HK-2 (cell line): ENCODE results near the gene ATOH7.
"Not testable (repeated sequence)": the region's sequence is repeated elsewhere in the genome, so short reads cannot be mapped to it uniquely, and the experiment has no call there.

Experiments used
- DNase-seq: peaks from one replicate; pipeline ENCODE4 v3.0.0-alpha.2; 2018; ENCODE audit not compliant: unreplicated experiment

Gene ATOH7

DNA sequence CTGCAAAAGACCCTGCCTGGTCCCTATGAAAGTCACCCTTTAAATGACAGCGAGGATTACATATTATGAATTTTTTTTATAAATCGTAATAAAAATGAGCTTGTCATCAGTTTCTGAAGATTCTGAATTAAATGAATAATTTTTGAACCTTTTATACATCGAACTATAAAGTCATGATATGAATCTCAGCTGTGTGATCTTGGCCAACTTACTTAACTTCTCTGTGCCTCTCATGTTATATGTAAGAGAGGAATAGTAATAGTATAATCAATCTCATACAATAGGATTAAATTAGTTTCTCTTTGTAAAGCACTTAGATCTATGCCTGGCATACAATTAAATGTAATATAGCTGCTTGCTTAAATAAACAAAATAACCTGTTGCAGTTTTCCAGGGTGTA is 5.3 kb upstream of the ATOH7 start:
- no peak for DNase-seq

DNA sequence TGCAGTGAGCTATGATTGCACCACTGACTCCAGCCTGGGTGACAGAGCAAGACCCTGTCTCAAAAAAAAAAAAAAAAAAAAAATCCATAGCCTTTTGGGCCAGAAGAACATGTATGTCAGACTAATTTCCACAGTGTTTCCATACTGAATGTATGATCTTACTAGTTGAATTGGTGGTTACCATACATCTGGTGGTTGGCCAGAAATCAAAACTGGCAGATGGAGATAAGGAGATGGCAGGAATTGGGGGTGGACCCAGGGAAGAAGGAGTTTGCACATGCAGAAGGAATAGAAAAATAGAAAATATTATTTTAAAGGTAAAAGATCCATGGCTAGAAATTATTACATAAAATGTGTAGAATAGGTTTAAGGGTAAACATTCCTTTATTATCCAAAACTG is 3.7 kb upstream of the ATOH7 start:
- DNase-seq, result no peak

DNA sequence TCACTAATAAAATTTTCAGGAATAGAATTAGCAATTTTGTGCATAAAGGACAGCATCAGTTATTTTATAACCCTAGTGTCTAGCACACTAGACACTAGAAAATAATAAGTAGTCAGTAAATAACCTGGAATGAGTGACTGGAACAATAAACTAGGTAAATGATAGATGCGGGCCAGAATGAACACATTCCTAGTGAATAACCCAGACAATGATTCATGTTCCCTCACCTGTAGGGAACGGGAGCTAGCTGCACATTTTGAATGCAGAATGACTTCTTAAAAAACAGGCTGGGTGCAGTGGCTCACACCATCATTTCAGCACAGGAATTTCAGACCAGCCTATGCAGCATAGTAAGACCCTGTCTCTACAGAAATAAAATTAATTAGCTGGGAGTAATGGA is 3.2 kb upstream of the ATOH7 start:
- no peak for DNase-seq

DNA sequence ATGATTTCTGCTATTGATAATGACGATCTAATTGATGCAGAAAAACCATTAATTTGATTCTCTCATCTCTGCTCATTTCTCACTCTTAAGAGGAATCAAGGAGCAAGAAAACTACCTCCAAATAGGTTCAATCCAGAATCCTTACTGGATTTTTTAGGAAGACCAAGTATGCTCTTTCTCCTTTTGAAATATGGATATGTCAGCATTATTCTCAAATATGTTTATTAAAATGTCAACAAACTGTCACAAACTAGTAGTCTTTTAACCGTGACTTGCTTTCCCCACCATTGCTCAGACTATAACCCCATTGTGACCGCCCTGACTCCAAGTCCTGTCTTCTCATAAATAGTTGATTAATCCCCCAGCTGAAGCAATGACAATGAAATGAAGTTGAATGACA is 1.1 kb upstream of the ATOH7 start:
- no peak for DNase-seq

DNA sequence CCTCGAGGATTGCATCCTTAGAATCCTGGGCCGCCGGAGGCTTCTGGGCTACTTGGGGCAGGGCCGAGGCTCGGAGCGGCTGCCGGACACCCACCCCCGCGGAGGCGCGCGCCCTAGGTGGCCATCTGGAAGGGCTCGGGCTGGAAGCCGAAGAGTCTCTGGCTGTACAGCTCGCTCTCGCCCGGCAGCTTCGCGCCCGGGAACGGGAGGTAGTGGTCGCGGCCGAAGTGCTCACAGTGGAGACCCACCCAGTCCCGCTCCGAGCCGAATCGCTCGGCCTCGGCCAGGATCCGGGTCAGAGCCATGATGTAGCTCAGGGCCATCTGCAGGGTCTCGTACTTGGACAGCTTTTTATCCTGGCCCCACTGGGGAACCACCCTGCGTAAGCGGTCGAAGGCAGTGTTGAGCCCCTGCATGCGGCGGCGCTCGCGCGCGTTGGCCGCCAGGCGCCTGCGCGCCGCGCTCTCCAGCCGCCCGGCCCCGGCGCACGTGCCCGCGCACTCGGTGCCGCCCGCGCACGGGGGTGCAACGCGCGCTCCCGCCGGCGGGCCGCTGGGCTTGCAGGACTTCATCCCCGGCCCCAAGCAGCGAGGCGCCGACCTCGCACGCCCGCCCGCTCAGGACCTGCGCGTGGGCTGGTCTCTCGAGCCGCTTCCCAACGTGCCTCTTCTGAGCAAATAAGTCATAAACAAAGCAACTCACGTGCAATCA is 652 bp downstream of the ATOH7 start:
- DNase-seq, result peak; percentile 87

DNA sequence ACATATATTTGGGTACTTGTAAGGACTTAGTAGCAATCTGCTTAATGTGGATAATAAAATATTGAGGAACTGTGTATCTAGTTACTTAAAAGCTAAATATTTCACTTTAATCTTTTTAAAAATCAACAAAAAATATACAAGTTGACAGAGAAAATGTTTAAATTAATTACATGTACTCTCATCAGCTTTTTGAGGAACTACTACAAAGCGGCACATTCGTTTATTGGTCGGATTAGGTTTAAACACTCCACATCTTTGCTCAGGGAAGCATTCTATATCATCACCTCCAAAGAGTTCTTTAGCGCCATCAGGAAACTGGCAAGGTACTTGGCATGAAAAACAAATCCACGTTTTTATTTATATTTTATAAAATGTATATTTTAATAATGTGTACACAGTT is 1.6 kb downstream of the ATOH7 start:
- no peak for DNase-seq

DNA sequence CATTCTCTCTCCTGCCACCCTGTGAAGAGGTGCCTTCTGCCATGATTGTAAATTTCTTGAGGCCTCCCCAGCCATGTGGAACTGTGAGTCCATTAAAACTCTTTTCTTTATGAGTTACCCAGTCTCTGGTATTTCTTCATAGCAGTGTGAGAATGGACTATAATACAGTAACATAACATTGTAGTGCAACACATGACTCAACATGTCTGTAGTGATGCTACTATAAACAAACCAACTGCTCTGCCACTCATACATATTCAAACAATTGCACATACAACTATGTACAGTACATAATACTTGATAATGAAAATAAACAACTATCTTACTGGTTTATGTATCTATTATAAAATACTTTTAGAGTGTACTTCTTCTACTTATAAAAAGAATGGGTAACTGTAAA is 7.1 kb downstream of the ATOH7 start:
- DNase-seq, result no peak

DNA sequence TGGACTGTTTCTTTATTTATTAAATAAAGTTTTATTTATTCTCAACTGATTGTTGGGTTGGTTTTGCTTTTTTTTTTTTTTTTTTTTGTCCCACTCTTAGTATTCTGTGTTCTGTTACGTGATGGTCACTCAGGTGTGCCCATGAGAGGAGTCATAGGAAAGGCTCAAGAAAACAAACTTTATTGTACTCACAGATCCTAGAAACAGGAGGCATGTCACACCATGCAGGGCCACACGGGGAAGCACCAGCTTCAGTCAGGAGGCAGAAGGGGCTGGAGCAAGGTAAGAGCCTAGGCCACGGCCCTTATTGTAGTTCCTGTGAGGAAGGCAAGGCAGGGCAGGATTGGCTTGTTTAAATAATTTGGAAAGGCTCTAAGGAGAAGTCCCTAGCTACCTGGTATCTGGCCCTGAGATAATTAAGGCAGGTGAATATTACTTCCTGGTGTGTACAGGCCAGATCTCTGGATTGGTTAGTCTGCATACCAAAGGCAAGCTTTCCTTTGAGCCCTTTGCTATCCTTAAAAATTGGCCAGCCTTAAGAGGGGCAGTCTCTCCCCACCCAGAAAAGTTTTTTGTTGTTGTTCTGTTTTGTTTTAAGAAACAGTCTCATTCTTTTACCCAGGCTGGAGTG is 8.3 kb downstream of the ATOH7 start:
- DNase-seq, result no peak

DNA sequence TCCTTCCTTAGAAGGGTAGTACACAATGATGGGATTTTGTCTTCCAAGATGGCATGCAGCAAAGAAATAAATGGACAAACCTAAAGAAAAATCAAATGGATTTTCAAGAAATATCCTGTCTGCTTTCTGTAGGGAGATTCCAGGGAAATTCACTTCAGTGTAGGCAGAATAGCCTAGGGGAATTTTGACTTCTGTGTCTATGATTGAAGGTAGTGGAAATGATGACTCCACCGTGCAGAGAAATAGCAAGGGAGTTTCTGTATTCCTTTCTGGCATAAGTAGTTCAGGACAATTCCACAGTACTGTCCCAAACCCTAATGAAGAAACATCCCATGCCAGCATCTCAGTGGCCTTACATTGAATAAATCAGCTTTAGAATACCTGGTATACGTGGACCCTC is 9.5 kb downstream of the ATOH7 start:
- no peak for DNase-seq

DNA sequence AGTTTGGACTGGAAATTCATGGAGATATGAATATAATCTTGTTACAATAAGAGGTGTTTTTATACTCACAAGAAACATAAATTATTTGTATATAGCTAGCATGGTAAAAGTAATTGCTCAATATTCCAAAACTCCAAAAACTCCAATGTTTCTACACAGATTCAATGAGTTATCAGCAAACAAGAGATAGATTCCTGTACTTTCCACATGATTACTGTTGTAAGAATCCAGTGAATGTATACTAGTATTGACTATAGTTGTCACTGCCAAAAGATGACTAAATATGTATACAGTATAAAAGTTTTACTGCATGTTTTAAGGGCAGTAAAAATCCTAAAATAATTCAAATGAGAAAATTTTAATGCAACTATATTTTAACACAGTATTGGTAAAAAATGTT is 10.7 kb downstream of the ATOH7 start:
- no peak for DNase-seq

DNA sequence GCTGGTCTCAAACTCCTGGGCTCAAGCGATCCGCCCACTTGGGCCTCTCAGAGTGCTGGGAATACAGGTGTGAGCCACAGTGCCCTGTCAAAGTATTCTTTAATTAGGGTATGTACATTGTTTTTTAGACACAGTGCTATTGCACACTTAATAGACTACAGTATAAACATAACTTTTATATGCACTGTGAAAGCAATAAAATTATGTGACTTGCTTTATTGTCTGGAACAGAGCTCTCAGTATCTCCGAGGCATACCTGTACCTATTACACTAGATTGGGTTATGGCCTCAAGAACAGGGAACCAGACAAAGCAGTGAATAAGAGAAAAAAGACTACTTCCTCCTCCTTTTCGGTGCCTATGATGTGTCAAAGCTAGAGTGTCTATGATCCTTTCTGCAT is 13.1 kb downstream of the ATOH7 start:
- DNase-seq, result no peak

DNA sequence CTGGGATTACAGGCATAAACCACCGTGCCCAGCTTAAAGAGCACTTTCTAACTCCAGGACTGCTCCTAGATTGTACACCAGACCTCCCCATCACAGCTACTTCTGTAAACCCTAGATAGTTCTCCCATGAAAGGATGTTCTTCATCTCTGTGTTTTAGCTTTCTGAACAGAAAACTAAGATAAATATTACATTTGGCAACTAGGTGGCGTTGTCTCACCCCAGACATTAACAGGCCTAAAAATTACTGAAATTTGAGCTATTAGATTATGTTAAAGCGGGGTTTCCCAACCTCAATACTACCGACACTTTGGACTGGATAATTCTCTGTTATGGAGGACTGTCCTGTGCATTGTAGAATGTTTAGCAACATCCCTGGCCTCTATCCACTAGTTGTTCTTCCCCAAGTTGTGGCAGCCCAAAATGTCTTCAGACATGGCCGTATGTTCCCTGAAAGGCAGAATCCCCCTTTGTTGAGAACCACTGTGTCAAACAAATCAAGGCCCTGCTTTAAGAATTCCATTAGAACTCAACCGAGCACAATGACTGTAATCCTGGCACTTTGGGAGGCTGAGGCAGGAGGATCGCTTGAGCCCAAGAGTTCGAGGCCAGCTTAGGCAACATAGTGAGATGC is 19.1 kb downstream of the ATOH7 start:
- no peak for DNase-seq

DNA sequence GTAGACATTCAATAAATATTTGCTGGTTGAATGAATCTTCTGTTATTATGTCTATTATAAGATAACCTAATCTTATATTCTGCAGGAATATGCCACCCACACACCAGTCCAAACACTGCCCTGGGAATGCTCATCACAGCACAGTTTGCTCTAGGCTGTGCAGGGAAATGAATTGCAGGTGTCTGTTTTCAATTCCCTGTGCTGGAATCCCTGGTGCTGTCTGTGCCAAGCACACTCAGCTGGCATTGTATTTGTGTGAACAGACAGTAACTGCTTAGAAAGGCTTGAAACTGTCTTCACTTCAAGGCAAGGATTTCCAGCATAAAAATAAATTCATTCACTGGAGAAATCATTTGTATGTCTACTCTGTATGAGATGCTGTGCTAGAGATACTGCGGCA is 20.2 kb downstream of the ATOH7 start:
- DNase-seq, result no peak

DNA sequence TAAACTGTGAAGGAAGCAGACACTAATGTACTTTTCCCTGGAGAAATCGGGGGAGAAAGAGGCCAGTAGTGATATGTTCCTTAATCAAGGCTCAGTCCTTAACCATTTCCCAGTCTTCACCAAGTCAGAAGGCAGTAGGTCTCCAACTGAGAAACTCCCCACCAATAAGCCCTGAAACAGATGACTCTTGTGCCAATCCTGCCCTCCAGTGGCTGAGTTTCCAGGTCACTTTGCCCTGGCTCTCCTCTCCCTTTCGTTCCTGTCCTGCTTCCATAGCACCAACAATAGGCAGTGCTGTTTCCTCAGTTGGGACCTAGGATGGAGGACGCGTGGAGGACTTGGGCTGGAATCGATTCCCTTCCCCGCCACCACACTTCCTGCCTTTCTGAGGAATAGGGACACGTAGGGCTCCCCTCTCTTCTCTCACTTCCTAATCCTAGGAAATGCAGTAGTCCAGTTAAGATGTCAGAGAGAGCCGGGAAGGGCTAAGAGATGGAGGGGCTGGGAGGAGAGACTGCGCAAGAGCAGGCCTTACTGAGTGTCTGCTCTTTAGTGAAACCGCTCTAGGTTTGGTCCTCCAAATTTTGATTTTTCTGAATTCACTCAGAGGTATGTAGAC is 23.4 kb downstream of the ATOH7 start:
- peak; percentile 82 for DNase-seq

DNA sequence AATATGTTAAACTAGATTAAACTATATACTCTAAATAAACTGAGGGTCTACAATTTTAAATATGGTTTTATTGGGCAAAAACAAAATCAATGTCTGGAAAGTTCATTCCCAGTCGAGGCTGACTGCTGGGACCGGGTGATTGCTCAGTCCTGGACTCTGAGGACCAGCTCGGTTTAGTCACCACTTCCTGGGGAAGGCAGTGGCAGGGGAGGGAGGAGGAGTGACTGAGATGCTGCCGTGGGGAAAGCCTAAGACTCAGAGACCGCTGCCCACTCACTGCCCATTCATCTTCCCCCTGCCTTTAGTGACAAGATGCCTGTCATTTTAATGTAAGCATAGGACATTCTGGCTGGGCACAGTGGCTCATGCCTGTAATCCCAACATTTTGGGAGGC is 29.0 kb downstream of the ATOH7 start:
- DNase-seq, result peak; percentile 67

DNA sequence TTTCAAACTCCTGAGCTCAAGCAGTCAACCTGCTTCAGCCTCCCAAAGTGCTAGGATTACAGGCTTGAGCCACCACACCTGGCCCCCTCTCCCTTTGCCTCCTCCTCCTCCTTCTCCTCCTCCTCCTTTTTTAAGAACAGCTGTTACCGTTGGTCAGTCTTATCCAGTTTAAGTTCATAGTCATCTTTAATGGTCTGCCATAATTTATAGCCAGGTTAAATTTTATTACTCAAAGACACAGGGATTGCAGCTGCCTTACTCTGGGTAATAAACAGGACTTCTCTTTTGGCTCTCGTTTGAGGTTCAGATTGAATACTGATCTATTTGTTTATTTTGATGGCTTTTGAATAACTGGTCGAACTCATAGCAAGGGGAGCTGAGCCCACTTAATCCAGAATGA is 35.2 kb downstream of the ATOH7 start:
- DNase-seq, result no peak

DNA sequence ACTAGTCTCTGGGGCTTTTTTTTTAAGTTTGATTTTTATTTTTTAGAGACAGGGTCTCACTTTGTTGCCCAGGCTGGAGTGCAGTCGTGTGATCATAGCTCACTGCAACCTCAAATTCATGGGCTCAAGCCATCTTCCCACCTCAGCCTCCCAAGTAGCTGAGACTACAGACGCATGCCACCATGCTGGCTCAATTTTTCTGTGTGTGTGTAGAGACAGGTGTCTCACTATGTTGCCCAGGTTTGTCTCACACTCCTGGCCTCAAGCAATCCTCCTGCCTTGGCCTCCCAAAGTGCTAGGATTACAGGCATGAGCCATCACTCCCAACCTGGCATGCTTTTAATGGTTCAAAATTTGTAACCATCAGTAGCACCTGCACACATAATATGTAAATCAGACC is 36.1 kb downstream of the ATOH7 start:
- DNase-seq, result not testable (repeated sequence)

DNA sequence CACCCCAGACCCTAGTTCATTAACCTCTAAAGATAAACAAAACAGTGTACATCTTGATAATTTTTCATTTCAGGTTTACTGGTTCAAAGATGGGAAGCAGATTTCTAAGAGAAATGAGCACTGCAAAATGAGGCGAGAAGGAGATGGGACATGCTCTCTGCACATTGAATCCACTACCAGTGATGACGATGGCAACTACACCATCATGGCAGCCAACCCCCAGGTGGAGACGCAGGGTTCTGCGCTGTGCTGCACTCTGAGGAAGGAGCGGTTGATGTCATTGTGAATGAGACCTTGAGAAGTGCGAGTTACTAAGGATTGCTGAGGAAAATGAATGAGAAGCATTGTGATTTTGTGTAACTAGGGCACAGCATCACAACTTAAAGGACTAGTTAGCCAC is 37.6 kb downstream of the ATOH7 start:
- DNase-seq, result no peak

DNA sequence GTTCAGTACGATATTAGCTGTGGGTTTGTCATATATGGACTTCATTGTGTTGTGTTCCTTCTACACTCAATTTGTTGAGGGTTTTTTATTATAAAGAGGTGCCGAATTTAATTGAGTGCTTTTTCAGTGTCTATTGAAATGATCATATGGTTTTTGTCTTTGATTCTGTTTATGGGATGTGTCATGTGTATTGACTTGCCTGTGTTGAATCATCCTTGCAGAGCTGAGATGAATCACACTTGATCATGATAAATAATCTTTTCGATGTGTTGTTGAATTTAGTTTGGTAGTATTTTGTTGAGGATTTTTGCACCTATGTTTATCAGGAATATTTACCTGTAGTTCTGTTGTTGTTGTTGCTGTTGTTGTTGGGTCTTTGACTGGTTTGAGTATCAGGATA is 39.8 kb downstream of the ATOH7 start:
- no peak for DNase-seq

DNA sequence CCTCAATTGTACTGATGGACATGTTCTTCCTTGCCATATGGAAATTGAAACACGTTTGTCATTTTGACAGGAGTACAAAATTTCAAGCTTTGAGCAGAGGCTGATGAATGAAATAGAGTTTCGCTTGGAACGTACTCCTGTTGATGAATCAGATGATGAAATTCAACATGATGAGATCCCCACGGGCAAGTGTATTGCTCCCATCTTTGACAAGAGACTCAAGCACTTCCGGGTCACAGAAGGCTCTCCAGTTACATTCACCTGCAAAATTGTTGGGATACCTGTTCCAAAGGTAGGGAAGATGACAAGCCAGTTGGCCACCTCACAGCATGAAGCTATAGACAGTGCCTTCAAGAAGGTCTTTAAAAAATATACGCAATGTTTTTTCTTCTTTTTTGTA is 43.1 kb downstream of the ATOH7 start:
- DNase-seq, result no peak

DNA sequence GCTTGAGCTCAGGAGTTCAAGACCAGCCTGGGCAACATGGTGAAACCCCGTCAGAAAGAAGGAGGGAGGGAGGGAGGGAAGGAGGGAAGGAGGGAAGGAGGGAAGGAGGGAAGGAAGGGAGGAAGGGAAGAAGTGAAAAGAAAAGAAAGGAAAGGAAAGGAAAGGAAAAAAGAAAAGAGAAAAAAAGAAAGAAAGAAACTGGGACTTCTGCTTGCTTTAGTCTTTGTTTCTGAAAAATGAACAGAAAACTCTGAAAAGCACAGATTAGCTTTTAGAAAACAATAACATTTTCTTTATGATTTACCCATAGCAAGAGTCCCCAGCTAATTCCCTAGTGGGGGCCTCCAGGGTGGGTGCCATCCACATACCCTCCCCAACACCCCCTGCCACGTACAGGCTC is 46.8 kb downstream of the ATOH7 start:
- no peak for DNase-seq

DNA sequence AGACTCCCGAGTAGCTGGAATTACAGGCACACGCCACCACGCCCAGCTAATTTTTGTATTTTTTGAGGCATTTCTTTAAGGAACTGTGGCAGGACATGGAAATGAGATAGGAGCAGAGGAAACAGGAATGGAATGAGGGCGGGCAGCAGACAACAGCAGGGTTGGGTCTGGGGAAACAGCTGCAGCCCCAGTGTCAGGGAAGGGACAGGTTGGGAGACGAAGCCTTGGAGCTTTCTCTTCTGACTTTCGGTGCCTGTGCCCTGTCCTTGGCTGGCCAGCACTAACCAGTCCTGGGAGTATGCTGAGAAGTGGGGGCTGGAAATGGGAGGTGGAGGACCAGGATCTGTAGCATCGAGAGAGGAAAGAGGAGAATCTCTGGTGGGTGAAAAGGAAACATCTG is 47.4 kb downstream of the ATOH7 start:
- no peak for DNase-seq
